ENCODE data around the gene PRSS58. TPM values are rescaled to one million over a fixed set of nuclear protein-coding genes. Genes with fewer than 3 reads are reported as not detected.

PRSS58 gene
- total RNA-seq, 1 donor from 2014 or later, result not detected

DNA sequence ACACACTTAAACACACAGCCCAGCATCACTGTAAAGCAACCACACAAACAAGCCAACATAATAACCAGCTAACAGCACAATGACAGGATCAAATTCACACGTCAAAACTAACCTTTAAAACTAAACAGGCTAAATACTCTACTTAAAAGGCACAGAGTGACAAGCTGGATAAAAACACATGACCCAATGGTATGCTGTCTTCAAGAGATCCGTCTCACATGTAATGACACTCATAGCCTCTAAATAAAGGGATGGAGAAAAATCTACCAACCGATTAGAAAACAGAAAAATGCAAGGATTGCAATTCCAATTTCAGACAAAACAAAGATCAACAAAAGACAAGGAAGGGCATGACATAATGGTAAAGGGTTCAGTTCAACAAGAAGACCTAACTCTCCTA lies 17.2 kb upstream of the PRSS58 start:
- H3K36me3 ChIP-seq (ENCODE audit: insufficient read depth, low read length), result no peaks in the 10 kb centered on the region
- DNase-seq (ENCODE audit: low read depth) (no peak), FAIRE-seq (no peak)
- H3K4me1 ChIP-seq (ENCODE audit: insufficient read depth, low read length), result no peaks in the 10 kb centered on the region
- Mint-ChIP-seq H3K9me3 (ENCODE audit: unreplicated experiment) (peaks cover 17% of the 10 kb centered on the region), H3K27ac (ENCODE audit: unreplicated experiment) (no peak overlapping the region), H3K36me3 (ENCODE audit: low read depth, unreplicated experiment) (no peaks in the 10 kb centered on the region), H3K4me1 (ENCODE audit: low read depth, unreplicated experiment) (no peaks in the 10 kb centered on the region), H3K4me3 (ENCODE audit: unreplicated experiment) (no peak overlapping the region), H3K27me3 (ENCODE audit: low read depth, unreplicated experiment) (peaks cover 10% of the 10 kb centered on the region)
- H3K79me2 ChIP-seq (ENCODE audit: insufficient read depth, low read length), result no peaks in the 10 kb centered on the region
- no peak overlapping the region for H3K27ac ChIP-seq (ENCODE audit: low read depth, low read length)
- peaks cover 2% of the 10 kb centered on the region for H3K27me3 ChIP-seq (ENCODE audit: insufficient read depth, low read length)
- no peaks in the 10 kb centered on the region for H4K20me1 ChIP-seq (ENCODE audit: insufficient read depth, low read length)
- no peaks in the 10 kb centered on the region for H3K9me3 ChIP-seq (ENCODE audit: insufficient read depth, low read depth, low read length)
- no peak overlapping the region for H3K4me3 ChIP-seq (ENCODE audit: insufficient read depth, low read depth, low read length)
- H3K9ac ChIP-seq (ENCODE audit: low read length), result no peak overlapping the region
- TF ChIP-seq, protein P1, sequence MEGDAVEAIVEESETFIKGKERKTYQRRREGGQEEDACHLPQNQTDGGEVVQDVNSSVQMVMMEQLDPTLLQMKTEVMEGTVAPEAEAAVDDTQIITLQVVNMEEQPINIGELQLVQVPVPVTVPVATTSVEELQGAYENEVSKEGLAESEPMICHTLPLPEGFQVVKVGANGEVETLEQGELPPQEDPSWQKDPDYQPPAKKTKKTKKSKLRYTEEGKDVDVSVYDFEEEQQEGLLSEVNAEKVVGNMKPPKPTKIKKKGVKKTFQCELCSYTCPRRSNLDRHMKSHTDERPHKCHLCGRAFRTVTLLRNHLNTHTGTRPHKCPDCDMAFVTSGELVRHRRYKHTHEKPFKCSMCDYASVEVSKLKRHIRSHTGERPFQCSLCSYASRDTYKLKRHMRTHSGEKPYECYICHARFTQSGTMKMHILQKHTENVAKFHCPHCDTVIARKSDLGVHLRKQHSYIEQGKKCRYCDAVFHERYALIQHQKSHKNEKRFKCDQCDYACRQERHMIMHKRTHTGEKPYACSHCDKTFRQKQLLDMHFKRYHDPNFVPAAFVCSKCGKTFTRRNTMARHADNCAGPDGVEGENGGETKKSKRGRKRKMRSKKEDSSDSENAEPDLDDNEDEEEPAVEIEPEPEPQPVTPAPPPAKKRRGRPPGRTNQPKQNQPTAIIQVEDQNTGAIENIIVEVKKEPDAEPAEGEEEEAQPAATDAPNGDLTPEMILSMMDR (IDR thresholded peaks at IDR 0.05; ENCODE audit: insufficient read depth, low read depth, low read length), result no peak
- no peak for TF ChIP-seq EZH2 (IDR thresholded peaks at IDR 0.05; ENCODE audit: insufficient read depth, low read length)
- no peak overlapping the region for H2AFZ ChIP-seq (ENCODE audit: low read depth, low read length)
- H3K4me2 ChIP-seq (ENCODE audit: low read length), result no peak overlapping the region

DNA sequence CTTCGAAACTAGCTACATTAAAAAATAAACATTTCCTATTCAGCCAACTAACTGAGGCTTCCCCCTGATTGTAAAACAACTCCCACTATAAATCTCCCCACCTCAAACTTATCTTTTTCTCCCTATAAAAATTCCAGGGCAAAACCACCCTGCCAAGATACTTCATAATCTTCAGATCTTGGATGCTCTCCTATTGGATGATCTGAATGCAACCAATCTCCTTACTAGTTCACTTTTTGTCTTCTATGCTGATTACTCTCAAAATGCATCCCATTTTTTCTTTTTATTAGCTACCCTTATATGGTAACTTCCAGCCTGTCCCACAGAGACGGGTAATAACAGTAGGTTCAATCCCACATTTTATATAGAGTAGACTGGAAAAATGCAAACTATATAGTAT lies 15.0 kb upstream of the PRSS58 start:
- no peaks in the 10 kb centered on the region for H3K36me3 ChIP-seq (ENCODE audit: insufficient read depth, low read length)
- FAIRE-seq (no peak), DNase-seq (ENCODE audit: low read depth) (no peak)
- Mint-ChIP-seq H3K4me3 (ENCODE audit: unreplicated experiment) (no peak overlapping the region), H3K27me3 (ENCODE audit: low read depth, unreplicated experiment) (peaks cover 10% of the 10 kb centered on the region), H3K4me1 (ENCODE audit: low read depth, unreplicated experiment) (no peaks in the 10 kb centered on the region), H3K27ac (ENCODE audit: unreplicated experiment) (no peak overlapping the region), H3K36me3 (ENCODE audit: low read depth, unreplicated experiment) (peaks cover 2% of the 10 kb centered on the region), H3K9me3 (ENCODE audit: unreplicated experiment) (peaks cover 15% of the 10 kb centered on the region)
- H4K20me1 ChIP-seq (ENCODE audit: insufficient read depth, low read length), result no peaks in the 10 kb centered on the region
- H2AFZ ChIP-seq (ENCODE audit: low read depth, low read length), result no peak overlapping the region
- H3K4me2 ChIP-seq (ENCODE audit: low read length), result no peak overlapping the region
- H3K79me2 ChIP-seq (ENCODE audit: insufficient read depth, low read length), result no peaks in the 10 kb centered on the region
- H3K27me3 ChIP-seq (ENCODE audit: insufficient read depth, low read length), result peaks cover 2% of the 10 kb centered on the region
- no peak overlapping the region for H3K4me3 ChIP-seq (ENCODE audit: insufficient read depth, low read depth, low read length)
- H3K4me1 ChIP-seq (ENCODE audit: insufficient read depth, low read length), result no peaks in the 10 kb centered on the region
- H3K9me3 ChIP-seq (ENCODE audit: insufficient read depth, low read depth, low read length), result no peaks in the 10 kb centered on the region
- TF ChIP-seq, protein P1 (IDR thresholded peaks at IDR 0.05; ENCODE audit: insufficient read depth, low read depth, low read length), result no peak
- no peak for TF ChIP-seq EZH2 (IDR thresholded peaks at IDR 0.05; ENCODE audit: insufficient read depth, low read length)
- H3K9ac ChIP-seq (ENCODE audit: low read length), result no peak overlapping the region
- no peak overlapping the region for H3K27ac ChIP-seq (ENCODE audit: low read depth, low read length)

DNA sequence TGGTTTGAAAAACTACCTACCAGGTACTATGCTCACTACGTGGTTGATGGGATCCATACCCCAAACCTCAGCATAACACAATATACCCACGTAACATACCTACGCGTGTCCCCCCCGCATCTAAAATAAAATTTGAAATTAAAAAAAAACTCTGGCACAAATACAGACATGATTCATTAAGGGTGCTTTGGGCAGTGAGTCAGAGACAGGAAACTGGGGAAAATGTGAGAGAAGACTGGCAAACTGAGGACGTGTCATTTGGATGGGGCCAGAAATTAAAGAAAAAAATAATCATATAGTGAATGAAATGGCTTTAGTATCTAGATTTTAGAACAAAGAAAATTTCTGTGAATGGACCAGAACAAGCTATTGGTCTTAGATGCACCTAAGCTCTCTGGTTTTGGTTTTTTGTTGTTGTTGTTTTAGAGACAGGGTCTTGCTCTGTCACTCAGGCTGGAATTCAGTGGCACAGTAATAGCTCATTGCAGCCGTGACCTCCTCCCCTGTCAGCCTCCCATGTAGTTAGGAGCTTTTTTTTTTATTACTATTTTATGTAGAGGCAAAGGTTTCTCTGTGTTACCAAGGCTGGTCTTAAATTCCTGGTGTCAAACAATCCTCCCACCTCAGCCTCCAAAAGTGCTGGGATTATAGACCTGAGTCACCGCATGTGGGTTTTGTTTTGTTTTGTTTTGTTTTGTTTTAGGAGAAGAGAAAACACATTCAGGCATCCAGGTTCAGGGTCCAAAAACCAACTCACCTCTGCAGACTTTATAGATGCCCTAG lies 5.9 kb upstream of the PRSS58 start:
- Mint-ChIP-seq H3K4me3 (ENCODE audit: unreplicated experiment) (no peak overlapping the region), H3K27ac (ENCODE audit: unreplicated experiment) (peak overlapping the region; percentile 62), H3K9me3 (ENCODE audit: unreplicated experiment) (peaks cover 5% of the 10 kb centered on the region), H3K36me3 (ENCODE audit: low read depth, unreplicated experiment) (peaks cover 2% of the 10 kb centered on the region), H3K4me1 (ENCODE audit: low read depth, unreplicated experiment) (peaks cover 17% of the 10 kb centered on the region), H3K27me3 (ENCODE audit: low read depth, unreplicated experiment) (no peaks in the 10 kb centered on the region)
- Histone ChIP-seq H4K20me1 (ENCODE audit: insufficient read depth, low read length) (no peaks in the 10 kb centered on the region), H3K4me2 (ENCODE audit: low read length) (peak overlapping the region; percentile 57), H3K4me3 (ENCODE audit: insufficient read depth, low read depth, low read length) (no peak overlapping the region), H3K79me2 (ENCODE audit: insufficient read depth, low read length) (no peaks in the 10 kb centered on the region), H3K9ac (ENCODE audit: low read length) (no peak overlapping the region), H3K4me1 (ENCODE audit: insufficient read depth, low read length) (peaks cover 3% of the 10 kb centered on the region), H3K27me3 (ENCODE audit: insufficient read depth, low read length) (no peaks in the 10 kb centered on the region), H3K27ac (ENCODE audit: low read depth, low read length) (peak overlapping the region; percentile 57), H3K36me3 (ENCODE audit: insufficient read depth, low read length) (no peaks in the 10 kb centered on the region), H2AFZ (ENCODE audit: low read depth, low read length) (peak overlapping the region; percentile 67), H3K9me3 (ENCODE audit: insufficient read depth, low read depth, low read length) (no peaks in the 10 kb centered on the region)
- peak; percentile 52 for DNase-seq (ENCODE audit: low read depth)
- TF ChIP-seq, protein P1 (IDR thresholded peaks at IDR 0.05; ENCODE audit: insufficient read depth, low read depth, low read length), result no peak
- TF ChIP-seq EZH2 (IDR thresholded peaks at IDR 0.05; ENCODE audit: insufficient read depth, low read length), result no peak
- no peak for FAIRE-seq

Data from astrocyte (in vitro differentiated cells and primary cell).